NCI-H146 treated with DMSO at 0.1 percent for 48 hours (cell line): ENCODE measurements around the gene PRKCA.
"Not testable (repeated sequence)": the region's sequence is repeated elsewhere in the genome, so short reads cannot be mapped to it uniquely, and the experiment has no call there.

Experiments
- DNase-seq: peaks from one replicate; lab custom pipeline; 2025; ENCODE audit not compliant: unreplicated experiment; lab: John Stamatoyannopoulos, UW

The PRKCA gene

DNA sequence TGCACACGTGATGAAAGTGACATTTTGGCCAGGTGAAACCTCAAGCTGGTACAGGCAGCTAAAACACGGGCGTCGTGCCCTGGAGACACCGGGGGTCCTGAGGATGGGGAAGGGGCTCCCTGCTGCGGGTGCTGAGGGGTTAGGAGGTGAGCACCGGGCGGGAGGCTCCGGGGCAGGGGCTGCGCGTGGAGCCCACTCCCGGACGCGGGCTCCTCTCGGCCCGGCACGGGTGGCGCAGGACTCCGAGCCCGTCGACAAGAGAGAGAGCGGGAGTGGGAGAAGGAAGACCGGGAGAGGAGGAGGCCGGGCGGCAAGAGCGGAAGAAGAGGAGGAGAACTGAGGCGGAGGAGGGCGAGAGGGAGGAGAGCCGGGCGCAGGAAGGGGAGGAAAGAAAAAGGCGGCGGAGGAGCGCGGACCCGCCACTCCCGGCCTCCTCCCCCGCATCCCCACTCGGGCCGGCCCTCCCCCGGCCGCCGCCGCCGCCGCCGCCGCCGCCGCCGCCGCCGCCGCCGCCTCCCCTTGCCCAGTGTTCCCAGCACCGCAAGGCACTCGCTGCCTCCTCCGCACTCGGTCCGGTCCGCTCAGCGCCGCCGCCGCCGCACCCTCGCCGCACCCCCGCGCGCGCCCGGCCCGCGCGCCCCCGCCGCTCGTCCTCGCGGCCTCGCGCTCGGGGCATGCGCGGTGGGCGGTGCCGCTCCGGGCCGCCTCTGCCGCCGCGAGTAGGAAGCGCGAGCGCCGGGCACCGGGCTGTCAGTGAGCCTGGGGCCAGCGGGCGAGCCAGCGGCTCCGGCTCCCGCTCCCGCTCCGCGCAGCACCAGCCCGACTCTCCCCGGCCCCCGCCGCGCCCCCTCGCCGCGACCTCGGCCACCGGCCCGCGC, at the start of gene PRKCA:
Gene PRKCA (plus strand): TSS at position 750 of the 878 bp plus-strand sequence.
- DNase-seq = no peak

DNA sequence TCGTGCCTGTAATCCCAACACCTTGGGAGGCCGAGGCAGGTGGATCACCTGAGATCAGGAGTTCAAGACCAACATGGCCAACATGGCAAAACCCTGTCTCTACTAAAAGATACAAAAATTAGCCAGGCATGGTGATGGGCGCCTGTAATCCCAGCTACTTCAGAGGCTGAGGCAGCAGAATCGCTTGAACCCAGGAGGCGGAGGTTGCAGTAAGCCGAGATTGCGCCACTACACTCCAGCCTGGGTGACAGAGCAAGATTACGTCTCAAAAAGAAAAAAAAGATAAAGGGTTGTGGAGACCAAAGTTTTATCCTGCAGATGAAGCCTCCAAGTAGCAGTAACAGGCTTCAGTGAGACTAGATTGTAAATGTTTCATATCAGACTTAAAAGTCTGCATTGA, 49.0 kb upstream of the PRKCA start:
- DNase-seq = not testable (repeated sequence)

DNA sequence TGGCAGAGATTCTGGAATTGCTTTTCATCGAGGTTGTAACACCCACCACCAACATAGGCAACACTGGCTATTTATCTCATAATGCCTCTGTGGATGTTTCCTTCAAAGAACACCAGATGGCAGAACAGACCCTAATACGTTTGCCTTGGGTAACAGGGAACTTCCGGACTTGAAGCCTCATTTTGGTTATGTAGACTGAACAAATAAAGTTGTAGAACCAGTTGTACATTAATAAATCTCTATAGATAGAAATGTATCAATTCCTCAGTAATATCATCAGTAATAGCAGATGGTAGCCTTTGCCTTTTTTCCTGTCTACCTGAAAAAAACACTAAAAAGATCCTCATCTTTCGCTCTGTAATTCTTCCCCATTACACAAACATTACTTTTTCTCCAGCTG, 47.3 kb upstream of the PRKCA start:
- peak; percentile 38 for DNase-seq

DNA sequence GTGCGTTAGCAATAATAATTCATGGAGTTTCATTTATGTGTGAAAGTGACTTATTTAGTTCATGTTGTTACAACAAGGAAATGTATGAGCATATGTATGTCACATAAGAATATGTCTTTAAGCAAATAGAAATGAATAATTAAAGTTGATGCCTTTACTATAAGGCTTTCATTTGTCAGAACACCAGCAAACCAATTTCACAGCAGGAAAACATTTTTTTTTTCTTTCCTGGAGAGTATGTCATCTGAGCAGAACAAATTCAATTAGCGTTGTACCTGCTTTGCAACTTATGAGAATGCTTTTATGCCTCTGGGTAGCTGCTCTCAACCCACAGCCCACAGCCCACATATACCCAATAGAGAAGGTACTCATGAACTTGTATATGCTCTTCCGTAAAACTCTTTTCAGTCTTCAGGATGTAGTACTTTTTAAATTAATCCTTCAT, 46.9 kb upstream of the PRKCA start:
- DNase-seq = no peak

DNA sequence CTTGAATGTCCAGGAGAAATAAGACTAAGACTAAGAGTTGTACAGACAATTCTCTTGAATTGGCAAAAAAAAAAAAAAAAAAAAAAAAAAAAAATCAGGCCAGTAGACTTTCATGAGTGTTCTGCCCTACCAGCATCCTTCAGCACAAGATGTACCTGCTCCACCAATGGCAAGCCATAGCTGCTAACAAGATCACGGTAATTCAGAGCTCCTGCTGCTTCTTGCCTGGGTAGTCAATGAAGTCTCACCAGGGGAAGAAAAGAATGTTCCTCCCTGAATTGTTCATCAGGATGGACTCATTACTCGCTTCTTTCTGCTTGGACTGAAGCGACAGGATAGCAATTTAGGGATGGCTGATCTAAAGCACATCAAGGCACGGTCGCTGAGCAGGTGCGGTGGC, 42.1 kb upstream of the PRKCA start:
- no peak for DNase-seq

DNA sequence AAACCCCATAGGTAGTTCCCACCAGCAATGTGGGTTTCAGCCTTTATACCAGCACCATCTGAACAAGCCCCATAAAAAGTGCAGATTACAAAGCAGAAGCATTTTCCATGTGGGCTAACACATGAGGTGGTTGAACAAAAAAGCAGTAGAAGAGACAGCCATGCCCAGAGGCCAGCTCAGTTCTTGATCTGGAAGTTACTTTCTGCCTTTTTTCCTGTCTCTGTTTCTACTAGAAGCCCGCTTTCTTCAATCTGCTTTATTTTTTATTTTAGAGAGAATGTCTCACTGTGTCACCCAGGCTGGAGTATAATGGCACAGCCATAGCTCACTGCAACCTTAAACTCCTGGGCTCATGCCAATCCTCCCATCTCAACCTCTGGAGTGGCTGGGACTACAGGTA, 41.7 kb upstream of the PRKCA start:
- DNase-seq = no peak

DNA sequence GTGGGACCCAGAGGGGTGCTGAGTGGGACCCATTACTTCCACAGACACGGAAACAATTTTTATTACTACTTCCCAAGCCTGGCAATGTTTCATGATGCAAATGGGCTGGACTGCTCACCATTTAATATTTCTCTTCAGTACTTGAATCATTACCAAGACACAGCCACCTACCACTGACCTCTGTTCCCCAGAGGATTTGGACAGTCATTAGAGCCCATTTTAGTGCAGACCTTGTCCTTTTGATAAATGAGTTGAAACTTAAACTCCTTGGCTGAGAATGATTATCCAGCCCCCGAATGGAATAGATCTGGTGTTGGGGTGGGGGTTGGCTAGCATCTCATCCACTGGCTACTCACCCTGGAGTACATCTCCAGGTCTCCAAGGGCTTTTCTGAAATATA, 39.6 kb upstream of the PRKCA start:
- no peak for DNase-seq

DNA sequence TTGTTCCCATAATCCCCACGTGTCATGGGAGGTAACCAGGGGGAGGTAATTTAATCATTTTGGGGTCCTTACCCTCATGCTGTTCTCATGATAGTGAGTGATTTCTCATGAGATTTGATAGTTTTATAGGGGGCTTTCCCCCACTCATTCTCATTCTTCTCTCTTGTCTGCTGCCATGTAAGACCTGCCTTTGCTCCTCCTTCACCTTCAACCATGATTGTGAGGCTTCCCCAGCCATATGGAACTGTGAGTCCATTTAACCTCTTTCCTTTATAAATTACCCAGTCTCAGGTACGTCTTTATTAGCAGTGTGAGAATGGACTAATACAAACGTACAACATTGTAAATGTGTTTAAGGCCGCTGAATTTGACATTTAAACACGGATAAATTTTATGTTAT, 37.7 kb upstream of the PRKCA start:
- no peak for DNase-seq

DNA sequence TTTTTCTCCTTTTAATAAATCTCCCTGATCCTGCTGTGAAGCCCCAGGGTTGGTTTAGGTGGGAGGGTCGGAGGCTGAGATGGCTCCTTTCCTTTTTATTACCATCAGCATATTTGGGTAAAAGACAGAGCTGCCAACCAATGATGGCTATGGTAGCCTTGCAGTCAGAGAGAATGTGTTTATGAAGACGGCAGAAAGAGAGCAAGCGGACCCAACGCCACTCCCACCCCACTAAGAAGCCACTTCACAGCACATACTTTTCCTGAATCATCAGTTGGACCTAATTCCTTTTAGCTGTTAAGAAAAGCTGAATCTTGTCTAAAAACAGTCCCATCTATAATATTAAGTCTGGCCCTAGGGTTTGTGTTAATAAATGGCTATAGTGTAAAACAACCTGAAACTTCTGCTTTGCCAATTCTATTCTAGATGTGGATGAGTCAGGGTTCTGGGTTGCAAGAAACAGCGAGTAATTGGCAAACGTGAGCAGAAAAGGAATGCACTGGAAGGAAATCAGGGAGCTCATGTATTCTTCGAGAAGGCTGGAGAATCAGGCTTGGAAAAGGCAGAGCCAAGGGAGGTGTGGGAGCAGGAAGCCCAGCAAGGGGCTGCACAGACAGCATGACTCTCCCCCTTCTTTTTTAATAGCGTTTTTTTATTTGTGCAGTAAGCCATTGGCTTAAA, 34.0 kb upstream of the PRKCA start:
- DNase-seq = no peak

DNA sequence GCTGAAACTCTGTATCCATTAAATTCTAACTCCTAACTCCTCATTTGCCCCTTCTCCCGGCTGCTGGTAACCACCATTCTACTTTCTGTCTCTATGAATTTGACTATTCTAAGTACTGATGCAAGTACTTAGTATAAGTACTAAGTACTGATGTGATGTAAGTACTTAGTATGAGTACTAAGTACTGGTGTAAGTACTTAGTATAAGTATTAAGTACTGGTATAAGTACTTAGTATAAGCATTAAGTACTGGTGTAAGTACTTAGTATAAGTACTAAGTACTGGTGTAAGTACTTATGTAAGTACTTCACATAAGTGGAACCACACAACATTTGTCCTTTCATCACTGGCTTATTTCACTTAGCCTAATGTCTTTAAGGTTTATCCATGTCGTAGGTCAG, 32.3 kb upstream of the PRKCA start:
- no peak for DNase-seq

DNA sequence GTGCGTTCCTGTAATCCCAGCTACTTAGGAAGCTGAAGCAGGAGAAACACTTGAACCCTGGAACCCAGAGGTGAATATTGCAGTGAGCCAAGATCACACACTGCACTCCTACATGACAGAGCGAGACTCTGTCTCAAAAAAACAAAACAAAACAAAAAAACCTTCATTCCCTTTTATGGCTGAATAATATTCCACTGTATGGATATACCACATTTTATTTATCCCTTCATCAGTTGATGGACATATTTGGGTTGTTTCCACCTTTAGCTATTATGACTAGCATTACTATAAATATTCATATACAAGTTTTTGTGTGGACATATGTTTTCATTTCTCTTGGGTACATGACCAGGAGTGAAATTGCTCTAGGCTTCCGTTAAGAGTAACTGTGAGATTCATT, 30.9 kb upstream of the PRKCA start:
- no peak for DNase-seq

DNA sequence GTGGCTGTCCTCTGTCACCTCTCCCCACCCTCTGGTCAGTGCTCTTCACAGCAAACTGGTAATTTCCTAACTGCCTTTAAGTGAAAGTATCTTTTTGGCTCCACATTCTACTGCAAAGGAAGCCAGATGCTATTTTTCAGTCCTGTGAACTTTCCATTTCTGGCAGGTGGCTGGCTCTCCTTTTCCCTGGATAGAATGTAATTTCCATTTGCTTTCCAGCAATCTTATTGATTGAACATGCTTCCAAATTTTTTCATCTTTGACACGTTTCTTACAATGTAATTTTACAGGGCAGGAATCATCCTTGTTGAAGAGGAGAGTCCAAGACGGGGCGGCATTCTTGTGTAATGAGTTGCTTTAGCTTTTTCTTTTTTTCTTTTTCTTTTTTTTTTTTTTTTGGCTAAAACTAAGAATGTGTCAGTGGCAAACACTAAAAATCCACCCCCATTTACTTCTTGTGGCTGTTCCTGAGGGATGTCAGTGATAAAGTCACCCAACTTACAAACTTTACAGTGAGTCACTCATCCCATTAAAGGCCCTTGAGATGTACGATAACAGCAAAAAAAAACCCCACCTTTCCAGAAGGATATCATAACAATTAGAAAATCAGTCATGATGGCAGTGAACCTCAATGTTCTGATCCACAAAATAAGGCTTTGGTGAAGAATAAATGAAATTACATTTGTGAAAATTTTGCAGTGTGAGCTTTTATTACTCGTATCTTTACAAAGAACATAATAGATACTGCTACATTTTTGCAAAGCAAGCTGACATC, 29.4 kb upstream of the PRKCA start:
- no peak for DNase-seq

DNA sequence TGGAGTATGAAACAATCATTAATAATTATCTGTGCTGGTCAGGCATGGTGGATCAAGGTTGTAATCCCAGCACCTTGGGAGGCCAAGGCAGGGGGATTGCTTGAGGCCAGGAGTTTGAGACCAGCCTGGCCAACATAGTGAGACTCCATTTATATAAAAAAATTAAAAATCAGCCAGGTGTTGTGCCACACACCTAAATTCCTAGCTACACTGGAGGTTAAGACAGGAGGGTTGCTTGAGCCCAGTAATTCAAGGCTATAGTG, 28.9 kb upstream of the PRKCA start:
- no peak for DNase-seq

DNA sequence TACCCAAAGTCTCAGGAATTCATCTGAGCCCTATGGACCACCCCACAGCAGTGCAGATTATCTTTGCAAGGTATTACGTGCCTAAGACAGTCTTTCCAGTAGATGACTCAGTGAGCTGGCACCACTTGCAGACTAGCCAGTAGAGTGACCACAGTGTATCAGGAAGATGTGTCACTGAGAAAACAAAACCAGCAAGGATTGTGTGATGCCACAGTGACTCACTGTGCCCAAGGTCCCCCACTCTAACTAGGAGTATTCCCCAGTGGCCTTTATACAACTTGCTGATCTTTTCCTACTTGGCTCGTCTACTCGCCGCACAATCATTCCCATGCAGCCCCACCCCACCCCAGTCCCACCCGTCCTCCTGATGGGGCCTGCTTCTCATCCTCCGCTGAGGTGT, 26.8 kb upstream of the PRKCA start:
- no peak for DNase-seq

DNA sequence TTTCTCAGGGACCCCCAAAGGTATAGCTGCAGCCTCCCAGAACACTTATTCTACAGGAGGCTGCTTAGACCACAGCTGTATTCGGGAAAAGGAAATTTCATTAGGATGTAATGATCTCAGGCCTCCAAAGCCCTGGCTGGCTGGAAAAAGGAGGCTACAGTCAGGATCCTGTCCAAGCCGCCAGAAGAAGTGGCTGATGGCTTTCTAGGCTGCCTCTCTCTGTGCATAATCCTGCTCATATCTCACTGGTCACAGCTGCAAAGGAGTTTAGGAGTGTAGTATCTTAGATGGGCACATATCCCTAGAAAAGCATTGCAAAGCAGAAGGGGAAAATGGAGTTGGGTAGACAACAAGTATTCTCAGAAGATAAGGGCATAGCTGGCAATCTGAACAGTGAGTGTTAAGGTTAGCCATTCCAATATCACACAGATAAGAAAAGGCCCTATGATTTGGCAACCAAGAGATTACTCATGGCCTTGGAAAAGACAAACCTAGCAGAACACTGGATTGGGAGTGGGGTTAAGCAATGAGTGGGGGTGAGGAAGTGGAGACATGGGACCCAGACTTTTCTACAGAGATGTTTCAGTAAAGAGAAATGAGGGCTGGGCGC, 26.0 kb upstream of the PRKCA start:
- DNase-seq = no peak

DNA sequence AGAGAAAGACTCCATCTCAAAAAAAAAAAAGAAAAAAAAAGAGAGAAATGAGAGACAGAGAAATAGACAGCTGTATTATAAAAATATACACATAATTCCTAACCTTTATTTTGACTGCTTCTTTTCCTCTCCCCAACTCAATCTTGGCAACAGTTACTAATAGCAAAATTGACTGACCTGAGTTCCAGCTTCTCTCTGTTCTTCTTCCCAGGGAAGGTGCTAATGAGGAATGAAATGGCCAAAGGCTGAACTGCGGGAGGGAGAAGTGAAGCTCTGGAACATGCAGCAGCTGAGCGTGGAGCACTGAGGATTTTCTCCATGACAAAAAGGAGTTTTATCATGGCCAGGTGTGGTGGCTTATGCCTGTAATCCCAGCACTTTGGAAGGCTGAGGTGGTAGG, 25.2 kb upstream of the PRKCA start:
- no peak for DNase-seq

DNA sequence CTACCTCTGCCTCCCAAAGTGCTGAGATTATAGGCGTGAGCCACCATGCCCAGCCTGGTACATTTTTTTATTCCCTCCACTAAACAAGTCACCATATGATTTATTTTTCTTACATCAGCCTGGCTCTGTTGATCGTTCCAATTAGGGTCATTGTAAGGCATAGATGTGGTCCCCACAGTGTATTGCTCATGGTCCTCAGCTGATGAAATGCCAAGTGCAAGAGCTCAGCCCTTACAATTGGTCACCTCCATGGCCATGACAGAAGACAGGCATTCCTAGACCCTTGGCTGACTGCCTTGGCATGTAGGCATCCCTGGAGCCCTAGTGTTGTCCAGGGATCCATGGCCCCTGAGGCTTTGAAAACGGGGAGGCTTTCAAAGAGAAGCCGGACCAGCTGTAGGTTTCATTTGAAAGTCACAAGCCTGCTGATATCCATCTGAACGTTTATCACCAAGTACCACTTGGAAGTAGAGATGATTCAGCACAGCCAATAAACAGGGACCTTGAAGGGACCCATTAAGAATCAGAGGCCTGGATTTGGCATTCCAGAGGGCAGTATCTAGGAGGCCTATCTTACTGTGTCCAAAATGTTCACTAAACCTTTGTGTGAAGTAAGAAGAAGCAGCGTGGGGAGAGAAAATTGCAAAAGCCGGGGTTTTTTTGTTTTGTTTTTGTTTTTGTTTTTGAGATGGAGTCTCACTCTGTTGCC, 20.6 kb upstream of the PRKCA start:
- DNase-seq = no peak

DNA sequence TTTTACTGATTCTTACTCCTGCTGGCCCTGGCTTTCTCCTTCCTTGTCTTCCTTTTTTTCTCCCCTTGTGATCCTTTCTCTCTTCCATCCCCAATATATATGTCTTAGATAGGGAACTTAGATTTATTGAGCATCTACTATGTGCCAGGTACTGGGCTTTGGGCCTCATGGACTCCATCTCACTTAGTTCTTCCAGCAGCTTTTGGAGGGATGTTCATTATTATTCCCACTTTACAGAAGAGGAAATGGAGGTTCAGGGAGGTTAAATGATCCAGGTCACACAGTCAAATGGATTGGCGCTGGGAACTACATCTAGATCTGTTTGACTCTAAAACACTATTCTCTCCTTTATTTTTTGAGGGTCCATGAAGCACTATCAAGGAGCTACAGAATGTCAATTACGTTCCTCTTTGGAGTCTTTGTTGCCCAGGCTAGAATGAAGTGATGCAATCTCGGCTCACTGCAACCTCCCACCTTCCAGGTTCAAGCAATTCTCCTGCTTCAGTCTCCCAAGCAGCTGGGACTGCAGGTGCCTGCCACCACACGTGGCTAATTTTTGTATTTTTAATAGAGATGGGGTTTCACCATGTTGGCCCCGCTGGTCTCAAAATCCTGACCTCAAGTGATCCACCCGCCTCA, 19.0 kb upstream of the PRKCA start:
- no peak for DNase-seq

DNA sequence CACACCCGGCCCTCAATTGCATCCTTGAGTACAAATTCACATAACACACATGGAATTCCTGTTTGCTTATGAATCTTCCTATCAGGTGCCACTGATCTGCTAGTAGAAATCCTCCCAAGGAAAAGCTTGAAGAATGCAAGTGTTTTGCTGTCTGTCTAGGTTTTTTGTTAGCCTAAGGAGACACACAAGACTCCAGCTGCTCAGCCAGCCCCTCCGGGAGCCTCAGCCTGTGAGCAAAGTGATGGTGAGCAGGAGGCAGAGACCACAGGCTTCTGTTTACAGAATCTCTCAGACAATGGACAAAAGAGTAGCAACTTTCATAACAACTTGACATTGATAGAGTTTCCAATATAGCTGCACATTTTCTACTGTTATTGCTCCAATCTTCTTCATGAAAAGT, 18.4 kb upstream of the PRKCA start:
- DNase-seq = no peak

DNA sequence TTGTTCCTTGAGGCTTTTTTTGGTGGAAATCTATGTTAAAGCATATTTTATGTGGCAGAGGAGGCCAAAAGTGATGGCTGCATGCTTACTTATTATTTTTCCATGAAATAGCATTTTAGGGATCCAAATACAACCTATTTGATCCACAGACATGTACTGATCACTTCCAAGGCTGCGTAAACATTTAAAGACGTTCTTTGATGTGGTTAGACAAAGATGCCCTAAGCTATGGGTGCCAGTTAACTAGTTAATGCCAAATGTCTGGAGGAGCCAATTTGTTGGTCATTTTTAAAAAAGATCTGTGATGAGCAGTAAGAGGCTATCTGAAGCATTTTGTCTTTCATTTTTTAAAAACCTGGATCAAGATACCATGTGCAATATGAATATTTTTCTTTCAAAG, 17.3 kb upstream of the PRKCA start:
- no peak for DNase-seq

DNA sequence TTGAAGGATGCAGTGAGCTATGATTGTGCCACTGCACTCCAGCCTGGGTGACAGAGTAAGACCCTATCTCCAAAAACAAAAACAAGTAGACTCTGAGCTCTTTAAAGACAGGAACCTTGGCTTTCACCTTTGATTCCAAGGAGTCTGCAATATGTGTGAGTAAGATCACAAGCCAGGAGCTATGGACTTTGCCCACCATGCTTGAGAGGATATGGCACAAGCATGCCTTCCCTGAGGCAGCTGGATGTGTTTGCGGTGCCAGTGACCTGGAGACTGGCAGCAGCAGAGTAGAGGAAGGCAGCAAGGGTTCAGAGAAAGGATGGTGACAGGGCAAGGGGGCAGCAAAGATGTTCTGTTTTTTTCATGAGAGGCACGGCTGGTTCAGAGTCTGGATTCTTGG, 14.5 kb upstream of the PRKCA start:
- DNase-seq = no peak
